Loucy (cell line): ENCODE results near the gene IARS2.
"Not testable (repeated sequence)": the region's sequence is repeated elsewhere in the genome, so short reads cannot be mapped to it uniquely, and the experiment has no call there.

Experiments used
- H2AFZ ChIP-seq: fragments of 200-600 bp; sonication (generic); 2 replicates; pipeline ENCODE4 v1.6.0; 2016; ENCODE audit warnings: antibody characterized with exemption, mild to moderate bottlenecking, low read length, moderate library complexity
- H3F3A ChIP-seq: fragments of 200-600 bp; 2 replicates; pipeline ENCODE4 v1.6.0; 2016; ENCODE audit warnings: antibody characterized with exemption, low read depth, mild to moderate bottlenecking
- H3K27me3 ChIP-seq: fragments of 200-600 bp; sonication (generic); 2 replicates; pipeline ENCODE4 v1.6.1; 2014; ENCODE audit warnings: low read length, mild to moderate bottlenecking; ENCODE audit not compliant: insufficient read depth, poor library complexity, severe bottlenecking
- H3K36me3 ChIP-seq: fragments of 200-600 bp; sonication (generic); 2 replicates; pipeline ENCODE4 v1.6.1; 2016; ENCODE audit warnings: low read length; ENCODE audit not compliant: insufficient read depth
- H3K4me1 ChIP-seq: fragments of 200-600 bp; sonication (generic); 2 replicates; pipeline ENCODE4 v1.5.1; 2014; ENCODE audit warnings: low read length, mild to moderate bottlenecking; ENCODE audit not compliant: insufficient read depth, poor library complexity, severe bottlenecking
- H3K4me2 ChIP-seq: fragments of 200-600 bp; sonication (generic); 2 replicates; pipeline ENCODE4 v1.6.0; 2014; ENCODE audit warnings: antibody characterized with exemption, low read length, low read depth, mild to moderate bottlenecking; ENCODE audit not compliant: poor library complexity, severe bottlenecking
- H3K4me3 ChIP-seq: fragments of 200-600 bp; sonication (generic); 2 replicates; pipeline ENCODE4 v1.5.1; 2014; ENCODE audit warnings: low read length, mild to moderate bottlenecking, mixed read lengths; ENCODE audit not compliant: poor library complexity, severe bottlenecking
- H3K79me2 ChIP-seq: fragments of 200-600 bp; sonication (generic); 2 replicates; pipeline ENCODE4 v1.6.1; 2014; ENCODE audit warnings: low read length; ENCODE audit not compliant: insufficient read depth
- H3K9ac ChIP-seq: fragments of 200-600 bp; sonication (generic); 2 replicates; pipeline ENCODE4 v1.6.0; 2014; ENCODE audit warnings: mild to moderate bottlenecking, low read depth, low read length, moderate library complexity; ENCODE audit not compliant: poor library complexity, severe bottlenecking
- H3K9me2 ChIP-seq: fragments of 200-600 bp; sonication (generic); replicated peaks from 2 replicates; pipeline ENCODE4 v1.6.1; 2016; ENCODE audit warnings: low read depth, low read length, mixed read lengths
- H3K9me3 ChIP-seq: fragments of 200-600 bp; sonication (generic); 2 replicates; pipeline ENCODE4 v1.6.1; 2014; ENCODE audit warnings: mild to moderate bottlenecking, antibody characterized with exemption, low read length, low read depth; ENCODE audit not compliant: insufficient read depth
- H4K20me1 ChIP-seq: fragments of 200-600 bp; sonication (generic); 2 replicates; pipeline ENCODE4 v1.6.0; 2014; ENCODE audit warnings: antibody characterized with exemption, low read length, mild to moderate bottlenecking; ENCODE audit not compliant: insufficient read depth, poor library complexity, severe bottlenecking
- EZH2phosphoT487 ChIP-seq: fragments of 200-600 bp; IDR thresholded peaks from 2 replicates; pipeline ENCODE4 v1.6.1; 2018; ENCODE audit warnings: antibody characterized with exemption, mild to moderate bottlenecking, moderate library complexity, borderline replicate concordance
- TF ChIP-seq, protein P1 (sequence below): fragments of 200-600 bp; sonication (generic); conservative IDR thresholded peaks from 2 replicates; pipeline ENCODE4 v1.5.1; 2014; ENCODE audit warnings: mild to moderate bottlenecking, antibody characterized with exemption, low read length

The IARS2 gene

DNA sequence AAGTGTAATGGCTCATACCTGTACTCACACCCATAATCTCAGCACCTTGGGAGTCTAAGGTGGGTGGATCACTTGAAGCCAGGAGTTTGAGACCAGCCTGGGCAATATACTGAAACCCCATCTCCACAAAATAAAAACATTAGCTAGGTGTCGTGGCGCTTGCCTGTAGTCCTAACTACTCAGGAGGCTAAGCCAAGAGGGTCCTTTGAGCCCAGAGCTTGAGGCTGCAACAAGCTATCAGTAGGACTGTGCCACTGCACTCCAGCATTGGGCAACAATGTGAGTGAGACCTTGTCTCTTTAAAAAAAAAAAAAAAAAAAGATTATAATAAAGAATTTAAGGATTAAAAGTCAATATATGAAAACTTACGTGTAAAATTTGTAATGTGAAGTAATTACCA lies 16.0 kb upstream of the IARS2 start:
- H3K9me3 ChIP-seq = no peaks in the 10 kb centered on the region
- no peak overlapping the region for H3K9ac ChIP-seq
- no peaks in the 10 kb centered on the region for H3F3A ChIP-seq
- H3K4me3 ChIP-seq = no peak overlapping the region
- peaks cover 5% of the 10 kb centered on the region; the same call in 1 of the 2 replicates for H3K36me3 ChIP-seq
- no peaks in the 10 kb centered on the region for H3K27me3 ChIP-seq
- H3K4me2 ChIP-seq = no peak overlapping the region
- no peaks in the 10 kb centered on the region for H3K9me2 ChIP-seq
- no peaks in the 10 kb centered on the region for H4K20me1 ChIP-seq
- no peak for TF ChIP-seq EZH2phosphoT487
- TF ChIP-seq, protein P1, sequence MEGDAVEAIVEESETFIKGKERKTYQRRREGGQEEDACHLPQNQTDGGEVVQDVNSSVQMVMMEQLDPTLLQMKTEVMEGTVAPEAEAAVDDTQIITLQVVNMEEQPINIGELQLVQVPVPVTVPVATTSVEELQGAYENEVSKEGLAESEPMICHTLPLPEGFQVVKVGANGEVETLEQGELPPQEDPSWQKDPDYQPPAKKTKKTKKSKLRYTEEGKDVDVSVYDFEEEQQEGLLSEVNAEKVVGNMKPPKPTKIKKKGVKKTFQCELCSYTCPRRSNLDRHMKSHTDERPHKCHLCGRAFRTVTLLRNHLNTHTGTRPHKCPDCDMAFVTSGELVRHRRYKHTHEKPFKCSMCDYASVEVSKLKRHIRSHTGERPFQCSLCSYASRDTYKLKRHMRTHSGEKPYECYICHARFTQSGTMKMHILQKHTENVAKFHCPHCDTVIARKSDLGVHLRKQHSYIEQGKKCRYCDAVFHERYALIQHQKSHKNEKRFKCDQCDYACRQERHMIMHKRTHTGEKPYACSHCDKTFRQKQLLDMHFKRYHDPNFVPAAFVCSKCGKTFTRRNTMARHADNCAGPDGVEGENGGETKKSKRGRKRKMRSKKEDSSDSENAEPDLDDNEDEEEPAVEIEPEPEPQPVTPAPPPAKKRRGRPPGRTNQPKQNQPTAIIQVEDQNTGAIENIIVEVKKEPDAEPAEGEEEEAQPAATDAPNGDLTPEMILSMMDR = no peak
- H2AFZ ChIP-seq = no peak overlapping the region
- H3K4me1 ChIP-seq = no peaks in the 10 kb centered on the region
- H3K79me2 ChIP-seq = no peaks in the 10 kb centered on the region

DNA sequence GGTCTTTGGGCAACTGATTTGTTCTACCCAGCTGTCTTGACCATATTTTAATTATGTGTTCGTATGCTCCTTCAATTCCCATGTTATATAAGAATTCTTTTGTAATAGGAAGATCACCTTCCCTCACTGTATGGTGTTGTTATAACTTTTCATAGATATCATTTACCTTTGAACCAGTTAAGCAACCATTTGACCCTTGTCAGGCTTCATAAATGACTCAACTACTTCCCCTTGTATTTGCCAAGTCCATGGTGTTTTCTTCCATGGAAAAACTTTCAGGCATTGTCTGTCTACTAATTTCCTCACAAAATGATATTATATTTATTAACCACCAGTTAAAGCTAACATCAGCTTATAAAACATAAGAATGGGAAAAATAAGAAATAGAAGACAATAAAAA lies 9.5 kb upstream of the IARS2 start:
- Histone ChIP-seq H4K20me1 (no peaks in the 10 kb centered on the region), H3K4me3 (no peak overlapping the region), H3K36me3 (no peaks in the 10 kb centered on the region), H3K79me2 (peaks cover 13% of the 10 kb centered on the region; the same call in 1 of the 2 replicates), H3K9me3 (no peaks in the 10 kb centered on the region), H3F3A (no peaks in the 10 kb centered on the region), H3K27me3 (no peaks in the 10 kb centered on the region), H2AFZ (no peak overlapping the region), H3K9me2 (no peaks in the 10 kb centered on the region), H3K4me1 (no peaks in the 10 kb centered on the region), H3K4me2 (no peak overlapping the region), H3K9ac (no peak overlapping the region)
- no peak for TF ChIP-seq EZH2phosphoT487
- TF ChIP-seq, protein P1 = no peak

DNA sequence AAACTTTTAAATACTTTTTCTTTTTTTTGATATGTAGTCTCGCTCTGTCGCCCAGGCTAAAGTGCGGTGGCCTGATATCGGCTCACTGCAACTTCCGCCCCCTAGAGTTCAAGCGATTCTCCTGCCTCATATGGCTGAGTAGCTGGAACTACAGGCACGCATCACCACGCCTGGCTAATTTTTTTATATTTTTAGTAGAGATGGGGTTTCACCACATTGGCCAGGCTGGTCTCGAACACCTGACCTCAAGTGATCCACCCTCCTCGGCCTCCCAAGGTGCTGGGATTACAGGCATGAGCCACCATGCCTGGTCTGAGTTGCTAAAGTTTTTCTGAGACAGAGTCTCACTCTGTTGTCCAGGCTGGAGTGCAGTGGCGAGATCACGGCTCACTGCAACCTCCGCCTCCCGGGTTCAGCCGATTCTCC lies 7.7 kb upstream of the IARS2 start:
- H3K9ac ChIP-seq = not testable (repeated sequence)

More for the DNA sequence above, 7.7 kb upstream of the IARS2 start:
- not testable (repeated sequence) for H2AFZ ChIP-seq, H3K9me3 ChIP-seq, H3K4me3 ChIP-seq, H3K9me2 ChIP-seq, H3K36me3 ChIP-seq, H3F3A ChIP-seq, H4K20me1 ChIP-seq, H3K4me1 ChIP-seq, H3K4me2 ChIP-seq, H3K27me3 ChIP-seq
- TF ChIP-seq, protein P1 = peak; percentile 50
- peaks cover 14% of the 10 kb centered on the region; the same call in 1 of the 2 replicates for H3K79me2 ChIP-seq
